Panc1 (cell line): ENCODE measurements around the gene CEP131.

Experiments used
- POLR2AphosphoS5 ChIP-seq: IDR thresholded peaks from 2 replicates; pipeline ENCODE4 v1.6.1; 2012; ENCODE audit warnings: mild to moderate bottlenecking, low read depth, low read length, moderate library complexity
- SIN3A ChIP-seq: IDR thresholded peaks from 2 replicates; pipeline ENCODE4 v1.6.1; 2012; ENCODE audit warnings: low read depth, mild to moderate bottlenecking, low read length, moderate library complexity, borderline replicate concordance; ENCODE audit not compliant: insufficient read depth
- TCF7L2 ChIP-seq: IDR thresholded peaks from 2 replicates; pipeline ENCODE4 v1.6.1; 2011; ENCODE audit warnings: mild to moderate bottlenecking, low read depth, low read length, inconsistent platforms
- TF ChIP-seq, protein P1 (sequence below): fragments of 450-650 bp; IDR thresholded peaks from 2 replicates; pipeline ENCODE4 v1.5.1; 2017; ENCODE audit warnings: mild to moderate bottlenecking

DNA sequence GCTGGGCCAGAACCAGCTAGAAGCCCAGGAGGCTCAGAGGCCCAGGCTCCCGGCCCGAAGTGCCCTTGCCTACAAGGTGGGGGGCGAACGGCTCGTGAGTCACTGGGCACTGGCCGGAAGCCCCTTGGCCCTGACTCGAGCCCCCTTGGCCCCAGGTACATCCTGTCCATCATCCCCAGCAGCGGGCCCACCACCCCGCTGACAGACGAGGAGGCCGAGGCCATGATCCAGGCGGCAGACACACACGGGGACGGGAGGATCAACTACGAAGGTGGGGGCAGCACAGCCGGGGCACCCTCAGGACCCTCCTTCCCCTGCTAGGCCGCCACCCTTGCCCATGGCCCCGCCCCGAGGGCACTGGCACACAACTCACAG is 41.0 kb downstream of the CEP131 start:
- TF ChIP-seq, protein P1, sequence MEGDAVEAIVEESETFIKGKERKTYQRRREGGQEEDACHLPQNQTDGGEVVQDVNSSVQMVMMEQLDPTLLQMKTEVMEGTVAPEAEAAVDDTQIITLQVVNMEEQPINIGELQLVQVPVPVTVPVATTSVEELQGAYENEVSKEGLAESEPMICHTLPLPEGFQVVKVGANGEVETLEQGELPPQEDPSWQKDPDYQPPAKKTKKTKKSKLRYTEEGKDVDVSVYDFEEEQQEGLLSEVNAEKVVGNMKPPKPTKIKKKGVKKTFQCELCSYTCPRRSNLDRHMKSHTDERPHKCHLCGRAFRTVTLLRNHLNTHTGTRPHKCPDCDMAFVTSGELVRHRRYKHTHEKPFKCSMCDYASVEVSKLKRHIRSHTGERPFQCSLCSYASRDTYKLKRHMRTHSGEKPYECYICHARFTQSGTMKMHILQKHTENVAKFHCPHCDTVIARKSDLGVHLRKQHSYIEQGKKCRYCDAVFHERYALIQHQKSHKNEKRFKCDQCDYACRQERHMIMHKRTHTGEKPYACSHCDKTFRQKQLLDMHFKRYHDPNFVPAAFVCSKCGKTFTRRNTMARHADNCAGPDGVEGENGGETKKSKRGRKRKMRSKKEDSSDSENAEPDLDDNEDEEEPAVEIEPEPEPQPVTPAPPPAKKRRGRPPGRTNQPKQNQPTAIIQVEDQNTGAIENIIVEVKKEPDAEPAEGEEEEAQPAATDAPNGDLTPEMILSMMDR: no peak
- TF ChIP-seq POLR2AphosphoS5 (no peak), SIN3A (no peak), TCF7L2 (no peak)
